ENCODE results near the gene RFX3.

DNA sequence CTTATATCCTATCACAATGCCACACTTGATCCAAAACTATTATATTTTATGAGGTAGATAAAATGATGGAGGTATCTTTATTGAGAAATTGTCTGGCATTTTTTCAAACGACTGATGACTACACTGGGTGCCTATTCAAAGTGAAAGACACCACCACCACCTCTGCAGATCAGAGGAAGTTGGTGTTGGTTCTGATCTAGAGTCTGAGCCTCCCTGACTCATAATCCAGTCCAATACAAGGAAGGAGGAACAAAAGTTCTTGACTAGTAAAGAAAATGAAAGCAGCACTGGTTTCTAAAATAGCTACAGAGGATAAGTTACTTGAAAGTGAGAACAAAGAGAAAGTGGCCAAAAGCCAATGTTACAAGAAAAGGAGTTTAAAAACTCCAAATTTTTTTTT lies 139.9 kb downstream of the RFX3 start:
- no peak for TF ChIP-seq CTCF (conservative IDR thresholded peaks at IDR 0.05; ENCODE audit: low read depth, low read length)
- TF ChIP-seq EZH2 (IDR thresholded peaks at IDR 0.05; ENCODE audit: borderline replicate concordance, low read depth, low read length, poor library complexity, severe bottlenecking) = no peak
